Measurements from ENCODE around the gene PDZK1.
"Not testable (repeated sequence)": the region's sequence is repeated elsewhere in the genome, so short reads cannot be mapped to it uniquely, and the experiment has no call there.

The PDZK1 gene

GRCh38 chr1:145641886-145642285 lies 65.3 kb downstream of the PDZK1 start:
- not testable (repeated sequence) for DNase-seq

GRCh38 chr1:145636237-145636636 lies 70.9 kb downstream of the PDZK1 start:
- DNase-seq: not testable (repeated sequence)

GRCh38 chr1:145622177-145622576 lies 85.0 kb downstream of the PDZK1 start:
- not testable (repeated sequence) for DNase-seq

Measured in CD4-positive, alpha-beta T cell treated with Interferon gamma for 1 hour (primary cell).